ENCODE data around the gene MEF2A.
"Not testable (repeated sequence)": the region's sequence is repeated elsewhere in the genome, so short reads cannot be mapped to it uniquely, and the experiment has no call there.

MEF2A gene

DNA sequence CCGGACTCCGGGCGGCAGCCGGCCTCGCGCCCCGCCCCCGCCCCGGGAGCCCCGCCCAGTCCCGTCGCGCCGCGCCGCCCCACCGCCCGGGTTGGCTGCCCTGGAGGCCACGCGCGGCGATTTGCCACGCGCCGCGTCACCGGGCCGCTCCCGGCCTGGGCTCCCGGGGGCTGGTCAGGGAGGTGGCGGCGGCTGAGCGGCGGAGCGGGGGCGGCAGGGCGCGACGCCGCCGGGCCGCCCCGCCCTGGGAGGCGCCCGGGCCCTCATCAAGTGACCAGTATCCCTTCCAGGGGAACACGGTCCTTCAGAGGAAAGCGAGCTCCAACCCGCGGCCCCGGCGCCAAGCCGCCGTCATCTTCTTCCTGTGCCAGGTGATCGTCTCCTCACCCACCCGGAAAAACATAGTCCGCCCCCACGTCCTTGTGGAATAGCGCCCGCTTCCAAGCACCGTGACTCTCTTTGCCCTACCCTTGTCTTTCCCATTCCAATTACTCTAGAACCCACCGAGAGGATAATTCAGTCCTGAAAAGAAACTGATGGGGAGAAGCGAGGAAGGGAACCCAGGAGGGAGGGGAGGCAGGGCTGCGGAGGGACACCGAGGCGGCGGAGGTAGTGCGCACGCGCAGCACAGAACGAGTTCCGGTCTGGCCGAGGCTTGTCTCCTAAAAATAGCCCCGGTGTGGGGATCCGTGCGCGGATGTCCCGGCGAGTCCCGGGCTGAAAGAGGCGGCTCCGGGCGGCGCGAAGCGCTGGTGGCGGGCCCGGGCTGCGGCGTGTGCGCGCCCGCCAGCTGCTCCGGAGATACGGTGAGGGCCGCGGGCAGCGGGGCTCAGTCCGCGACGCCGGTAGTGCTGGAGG lies at the start of gene MEF2A:
Gene MEF2A (plus strand): TSS at position 686 of the 858 bp plus-strand sequence. CDS start 67,136 bp downstream, outside the sequence.
- DNase-seq (ENCODE audit: low spot score), result peak; percentile 90

- DNase-seq (ENCODE audit: low spot score), result no peak
Observed at GRCh38 chr15:99518191-99518590, 47.6 kb upstream of the MEF2A start.

DNA sequence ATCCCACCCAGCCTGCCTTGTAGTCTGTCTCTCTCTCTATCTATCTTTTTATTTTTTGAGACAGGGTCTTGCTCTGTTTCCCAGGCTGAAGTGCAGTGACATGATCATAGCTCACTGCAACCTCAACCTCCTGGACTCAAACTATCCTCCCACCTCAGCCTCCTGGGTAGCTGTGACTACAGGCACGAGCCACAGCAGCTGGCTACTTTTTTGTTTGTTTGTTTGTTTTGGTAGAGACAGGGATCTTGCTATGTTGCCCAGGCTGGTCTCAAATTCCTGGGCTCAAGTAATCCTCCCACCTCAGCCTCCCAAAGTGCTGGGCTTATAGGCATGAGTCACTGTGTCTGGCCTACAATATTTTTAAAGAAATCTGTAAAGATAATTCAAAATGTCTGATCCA lies 46.4 kb upstream of the MEF2A start:
- DNase-seq (ENCODE audit: low spot score), result not testable (repeated sequence)

GRCh38 chr15:99522288-99522687 lies 43.5 kb upstream of the MEF2A start:
- no peak for DNase-seq (ENCODE audit: low spot score)

DNA sequence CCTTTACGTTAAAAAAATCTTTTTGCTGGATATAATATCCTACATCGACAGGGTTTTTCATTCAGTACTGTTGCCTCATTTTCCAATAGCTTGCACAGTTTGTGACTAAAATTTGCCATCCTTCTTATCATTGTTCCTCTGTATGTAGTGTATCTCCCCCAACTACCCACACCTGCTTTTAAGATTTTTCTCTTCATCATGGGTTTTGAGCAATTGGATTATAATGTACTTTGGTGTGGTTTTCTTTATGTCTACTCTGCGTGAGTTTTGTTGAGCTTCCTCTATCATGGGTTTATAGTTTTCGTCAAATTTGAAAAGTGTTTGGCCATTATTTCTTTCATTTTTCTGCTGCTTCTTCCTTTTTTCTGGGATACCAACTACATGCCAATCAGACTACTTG lies 39.6 kb upstream of the MEF2A start:
- DNase-seq (ENCODE audit: low spot score), result no peak

DNA sequence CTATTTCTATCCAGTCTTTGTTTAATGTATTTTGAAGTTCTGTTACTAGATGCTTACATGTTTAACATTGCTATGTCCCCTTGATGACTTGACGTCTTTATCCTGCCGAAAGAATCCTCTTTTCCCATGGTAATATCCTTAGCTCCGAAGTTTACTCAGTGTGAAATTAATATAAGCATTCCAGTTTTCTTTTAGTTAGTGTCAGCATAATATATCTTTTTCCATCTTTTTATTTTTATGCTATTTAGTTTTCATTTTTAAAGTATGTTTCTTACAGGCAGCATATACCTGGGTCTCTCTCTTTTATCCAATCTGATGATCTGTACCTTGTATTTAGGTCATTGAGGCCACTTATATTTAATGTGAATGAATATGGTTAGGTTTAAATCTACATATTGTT lies 39.1 kb upstream of the MEF2A start:
- DNase-seq (ENCODE audit: low spot score), result no peak

- DNase-seq (ENCODE audit: low spot score), result no peak
Observed at GRCh38 chr15:99536422-99537040, 29.3 kb upstream of the MEF2A start.

- no peak for DNase-seq (ENCODE audit: low spot score)
Observed at GRCh38 chr15:99537344-99537743, 28.4 kb upstream of the MEF2A start.

GRCh38 chr15:99538261-99538660 lies 27.5 kb upstream of the MEF2A start:
- DNase-seq (ENCODE audit: low spot score), result no peak

GRCh38 chr15:99542828-99543227 lies 23.0 kb upstream of the MEF2A start:
- no peak for DNase-seq (ENCODE audit: low spot score)

DNA sequence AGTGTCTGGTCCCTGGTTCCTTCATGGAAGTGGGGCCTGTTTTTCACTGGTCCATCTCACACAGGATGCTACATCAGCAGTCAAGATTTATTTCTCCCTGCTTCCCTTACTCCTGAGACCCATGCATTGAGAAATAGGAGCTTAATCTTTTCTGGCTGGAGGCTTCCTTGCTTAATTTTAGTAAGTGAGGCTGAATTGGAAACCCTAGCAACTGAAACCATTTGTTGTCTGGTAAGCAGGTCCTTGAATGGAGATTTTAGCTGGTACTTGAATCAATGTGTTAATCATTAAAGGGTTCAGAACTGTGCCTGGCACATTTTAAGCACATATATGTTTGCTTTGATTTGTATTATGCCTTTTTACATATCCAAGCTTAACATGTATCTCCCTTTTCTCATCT lies 20.2 kb upstream of the MEF2A start:
- DNase-seq (ENCODE audit: low spot score), result no peak

GRCh38 chr15:99546441-99547100 lies 19.2 kb upstream of the MEF2A start:
- no peak for DNase-seq (ENCODE audit: low spot score)

GRCh38 chr15:99547517-99547916 lies 18.3 kb upstream of the MEF2A start:
- no peak for DNase-seq (ENCODE audit: low spot score)

GRCh38 chr15:99550077-99550476 lies 15.7 kb upstream of the MEF2A start:
- DNase-seq (ENCODE audit: low spot score), result no peak

DNA sequence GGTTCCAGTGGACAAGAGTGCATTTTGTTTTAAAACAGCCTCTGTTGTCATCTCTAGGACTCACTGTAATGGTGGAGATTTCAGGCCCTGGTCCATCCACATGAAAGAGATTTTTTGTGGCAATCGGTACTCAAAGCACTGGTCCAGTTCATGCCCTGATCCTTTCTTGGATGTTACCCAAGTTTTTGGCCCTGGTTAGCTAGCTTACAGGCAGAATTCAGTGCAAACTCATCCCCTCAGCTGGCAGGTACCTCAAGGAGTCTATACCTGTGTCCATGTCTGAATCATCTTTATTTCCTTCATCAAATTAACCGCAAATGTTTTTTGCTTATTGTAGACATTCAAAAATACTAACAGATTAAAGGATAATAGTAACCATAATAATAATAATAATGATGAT lies 13.7 kb upstream of the MEF2A start:
- no peak for DNase-seq (ENCODE audit: low spot score)

DNA sequence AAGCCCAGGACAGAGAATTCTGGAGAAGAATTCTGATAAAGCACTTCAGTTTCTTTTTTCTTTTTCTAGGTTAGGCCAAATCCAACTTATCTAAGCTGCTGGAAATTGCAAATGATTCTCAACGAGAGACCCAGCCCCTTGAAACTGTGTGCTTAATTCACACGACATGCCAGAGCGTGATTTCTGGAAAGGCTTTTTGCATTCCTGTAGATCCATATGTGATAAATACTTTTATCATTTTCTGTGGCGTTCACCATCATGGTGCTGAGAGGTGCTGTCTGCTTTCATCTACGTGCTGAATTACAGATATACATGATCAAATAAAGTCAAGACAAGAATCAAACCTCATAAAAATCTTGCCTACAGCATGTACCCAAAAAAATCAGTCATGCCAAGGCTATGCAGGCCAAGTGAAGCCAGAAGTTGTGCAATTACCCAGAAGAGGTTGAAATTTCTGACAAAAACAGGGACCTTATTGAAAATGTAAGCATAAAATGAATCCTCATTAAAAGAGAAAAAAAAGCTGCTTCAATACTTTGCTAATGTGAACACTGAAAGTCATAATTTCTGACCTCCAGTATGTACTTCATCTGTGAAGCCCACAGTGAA lies 10.8 kb upstream of the MEF2A start:
- DNase-seq (ENCODE audit: low spot score), result no peak

- DNase-seq (ENCODE audit: low spot score), result no peak
Observed at GRCh38 chr15:99556011-99556410, 9.8 kb upstream of the MEF2A start.

GRCh38 chr15:99556578-99556977 lies 9.2 kb upstream of the MEF2A start:
- no peak for DNase-seq (ENCODE audit: low spot score)

GRCh38 chr15:99558084-99558483 lies 7.7 kb upstream of the MEF2A start:
- DNase-seq (ENCODE audit: low spot score), result no peak

DNA sequence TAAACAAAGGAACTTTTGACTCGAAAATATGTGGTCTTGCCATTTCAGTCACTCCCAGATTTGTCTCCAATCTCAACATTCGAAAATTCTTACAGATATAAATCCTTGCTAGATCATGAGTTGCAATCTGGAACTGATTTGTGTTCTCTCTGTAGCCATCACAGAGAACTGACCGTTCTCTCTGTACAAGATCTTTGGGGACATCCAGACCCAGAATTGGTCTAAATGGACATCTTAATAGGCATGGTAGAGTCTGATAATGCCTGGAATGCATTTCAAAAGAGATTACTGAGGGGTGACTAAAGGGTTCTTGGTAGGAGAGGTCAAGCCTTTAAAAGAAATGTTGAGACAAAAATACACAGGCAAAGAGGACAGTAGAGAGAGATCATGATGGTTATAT lies 7.2 kb upstream of the MEF2A start:
- no peak for DNase-seq (ENCODE audit: low spot score)

DNA sequence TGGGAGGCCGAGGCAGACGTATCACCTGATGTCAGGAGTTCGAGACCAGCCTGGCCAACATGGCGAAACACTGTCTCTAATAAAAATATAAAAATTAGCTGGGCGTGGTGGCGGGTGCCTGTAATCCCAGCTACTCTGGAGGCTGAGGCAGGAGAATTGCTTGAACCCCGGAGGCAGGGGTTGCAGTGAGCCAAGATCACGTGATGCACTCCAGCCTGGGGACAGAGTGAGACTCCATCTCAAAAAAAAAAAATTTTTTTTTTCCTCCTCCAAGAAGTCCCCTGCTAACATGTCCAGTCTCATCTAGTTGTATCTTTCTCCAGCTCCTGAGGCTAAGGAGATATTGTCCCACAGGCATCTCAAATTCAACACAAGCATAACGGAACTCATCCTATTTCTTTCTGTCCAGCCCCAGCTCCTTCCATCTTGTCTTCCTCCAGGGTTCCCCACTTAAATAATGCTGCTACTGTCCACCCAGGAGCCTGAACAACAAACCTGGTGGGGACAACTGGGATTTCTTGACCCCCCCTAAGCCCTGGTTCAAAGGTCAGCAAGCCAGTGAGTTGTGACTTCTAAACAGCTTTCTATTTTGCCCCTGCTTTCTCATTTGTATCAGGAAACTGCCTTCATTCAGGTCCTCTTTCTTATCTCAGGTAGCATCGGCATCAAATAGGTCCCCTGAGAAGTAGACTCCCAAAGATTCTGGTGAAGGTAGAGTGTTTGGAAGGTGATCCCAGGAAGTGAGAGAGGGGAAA lies 4.1 kb upstream of the MEF2A start:
- no peak for DNase-seq (ENCODE audit: low spot score)

DNA sequence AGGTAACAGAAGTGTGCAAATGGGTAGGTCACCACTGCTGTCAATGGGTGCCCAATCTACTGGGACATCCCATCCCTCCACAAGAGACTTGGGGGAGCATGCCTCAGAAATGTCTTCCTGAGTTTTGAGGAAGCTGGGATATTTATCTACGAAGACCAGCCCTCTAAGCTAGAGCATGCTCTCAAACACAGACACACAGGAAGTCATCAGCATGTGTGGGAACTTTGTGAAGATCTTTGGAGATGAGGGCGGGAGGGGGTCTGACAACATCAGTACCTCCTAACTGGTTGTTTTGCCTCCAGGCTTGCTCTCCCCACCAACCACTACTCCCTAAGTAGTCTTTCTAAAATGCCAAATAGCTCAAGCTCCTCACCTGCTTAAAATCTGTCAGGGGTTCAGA lies 3.5 kb upstream of the MEF2A start:
- no peak for DNase-seq (ENCODE audit: low spot score)
